ENCODE results near the gene ZNF827. TPM values are rescaled to one million over a fixed set of nuclear protein-coding genes. Genes with fewer than 3 reads are reported as not detected.

Gene ZNF827
- total and polyA plus RNA-seq, 4 donors = 2.6 to 29.2 (median 12.3) TPM

DNA sequence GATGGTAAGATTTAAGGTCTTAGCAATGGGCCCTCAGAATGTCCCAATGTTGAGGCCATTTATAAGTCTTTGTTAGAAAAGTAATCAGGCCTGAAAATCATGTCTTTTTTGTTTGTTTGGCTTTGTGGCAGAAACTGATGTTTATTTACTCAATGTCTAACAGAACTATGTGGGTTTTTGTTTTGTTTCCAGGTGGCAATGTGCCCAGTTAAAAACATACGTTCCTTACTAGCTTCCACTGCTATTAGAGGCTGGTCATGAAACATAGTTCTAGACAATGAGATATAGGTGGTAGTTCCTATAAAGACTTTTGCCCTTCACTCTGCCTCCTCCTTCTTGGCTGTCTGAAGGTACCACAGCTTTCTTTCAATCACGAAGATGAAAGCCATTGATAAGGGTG is 149.9 kb downstream of the ZNF827 start:
- intact Hi-C loops (cut with DNase I) = no loop called here
- no peak overlapping the region for H3K4me3 ChIP-seq (ENCODE audit: low read length in 2 of 2)
- H3K9me3 ChIP-seq (ENCODE audit: control insufficient read depth, low read length) = no peaks in the 10 kb centered on the region
- H3K36me3 ChIP-seq (ENCODE audit: control insufficient read depth in 1 of 2, insufficient read depth in 2 of 2, low read length in 1 of 2) = no peaks in the 10 kb centered on the region
- no peak overlapping the region for H3K27ac ChIP-seq (ENCODE audit: low read depth in 1 of 2, low read length in 2 of 2)
- WGBS, 2 donors = 54 to 57% methylated on average over 2 of the region's 2 CpGs
- H3K4me1 ChIP-seq (ENCODE audit: control insufficient read depth in 1 of 2, insufficient read depth in 2 of 2, low read length in 2 of 2) = peaks cover 0 to 10% of the 10 kb centered on the region in 2 donors
- DNase-seq (no peak), ATAC-seq (ENCODE audit: low FRiP score) (no peak)
- no peaks in the 10 kb centered on the region for H3K27me3 ChIP-seq (ENCODE audit: control insufficient read depth in 1 of 2, insufficient read depth in 2 of 2, low read length in 1 of 2)

GRCh38 chr4:145786830-145787229 is 151.8 kb downstream of the ZNF827 start:
- ATAC-seq (ENCODE audit: low FRiP score) = no peak
- WGBS, 2 donors = 79% methylated on average over 5 of the region's 5 CpGs
- intact Hi-C loops (cut with DNase I) = no loop called here

GRCh38 chr4:145786261-145786660 is 152.4 kb downstream of the ZNF827 start:
- no peaks in the 10 kb centered on the region for H3K9me3 ChIP-seq (ENCODE audit: control insufficient read depth, low read length)
- H3K4me1 ChIP-seq (ENCODE audit: control insufficient read depth in 1 of 2, insufficient read depth in 2 of 2, low read length in 2 of 2) = peaks cover 0 to 14% of the 10 kb centered on the region in 2 donors
- ATAC-seq (ENCODE audit: low FRiP score) = no peak
- H3K27me3 ChIP-seq (ENCODE audit: control insufficient read depth in 1 of 2, insufficient read depth in 2 of 2, low read length in 1 of 2) = no peaks in the 10 kb centered on the region
- no peak overlapping the region for H3K27ac ChIP-seq (ENCODE audit: low read depth in 1 of 2, low read length in 2 of 2)
- WGBS, 2 donors = 82 to 83% methylated on average over 2 of the region's 2 CpGs
- intact Hi-C loops (cut with DNase I) = no loop called here
- H3K4me3 ChIP-seq (ENCODE audit: low read length in 2 of 2) = no peak overlapping the region
- no peak for DNase-seq
- H3K36me3 ChIP-seq (ENCODE audit: control insufficient read depth in 1 of 2, insufficient read depth in 2 of 2, low read length in 1 of 2) = no peaks in the 10 kb centered on the region

More at GRCh38 chr4:145786830-145787229, 151.8 kb downstream of the ZNF827 start:
- Histone ChIP-seq H3K4me3 (ENCODE audit: low read length in 2 of 2) (no peak overlapping the region), H3K36me3 (ENCODE audit: control insufficient read depth in 1 of 2, insufficient read depth in 2 of 2, low read length in 1 of 2) (no peaks in the 10 kb centered on the region), H3K27me3 (ENCODE audit: control insufficient read depth in 1 of 2, insufficient read depth in 2 of 2, low read length in 1 of 2) (no peaks in the 10 kb centered on the region), H3K9me3 (ENCODE audit: control insufficient read depth, low read length) (no peaks in the 10 kb centered on the region), H3K27ac (ENCODE audit: low read depth in 1 of 2, low read length in 2 of 2) (no peak overlapping the region), H3K4me1 (ENCODE audit: control insufficient read depth in 1 of 2, insufficient read depth in 2 of 2, low read length in 2 of 2) (peaks cover 0 to 14% of the 10 kb centered on the region in 2 donors)
- no peak for DNase-seq

DNA sequence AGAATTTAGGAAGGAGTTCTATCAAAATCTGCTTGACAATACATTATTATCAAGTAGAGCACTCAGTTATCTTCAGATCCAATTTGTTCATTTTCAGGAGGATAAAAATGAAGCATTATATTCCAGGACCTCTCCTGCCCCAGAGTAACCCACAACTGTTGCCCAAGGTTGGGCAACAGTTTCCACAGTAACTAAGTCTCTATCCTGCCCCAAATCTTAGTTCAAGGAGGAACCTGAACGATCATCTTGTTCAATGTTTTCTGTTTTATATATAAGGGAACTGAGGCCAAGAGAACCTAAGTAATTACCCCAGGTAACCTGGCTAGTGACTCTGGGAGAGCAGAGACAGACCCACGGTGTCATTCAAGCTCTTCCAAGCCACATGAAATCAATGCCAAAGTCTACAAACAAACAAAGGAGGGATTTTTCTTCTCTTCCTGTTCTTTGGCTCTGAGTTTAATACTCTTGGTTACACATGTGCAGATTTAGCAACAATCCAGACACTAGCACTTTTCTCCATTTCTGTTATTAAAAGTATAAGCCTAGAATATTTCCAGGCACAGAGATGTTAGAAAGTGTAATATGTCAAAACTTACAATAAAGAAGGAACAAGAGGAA is 153.1 kb downstream of the ZNF827 start:
- no peak for ATAC-seq (ENCODE audit: low FRiP score)
- H3K27ac ChIP-seq (ENCODE audit: low read depth in 1 of 2, low read length in 2 of 2) = no peak overlapping the region
- no peaks in the 10 kb centered on the region for H3K36me3 ChIP-seq (ENCODE audit: control insufficient read depth in 1 of 2, insufficient read depth in 2 of 2, low read length in 1 of 2)
- 3 to 5% methylated on average over 2 of the region's 2 CpGs for WGBS, 2 donors
- H3K4me3 ChIP-seq (ENCODE audit: low read length in 2 of 2) = no peak overlapping the region
- H3K27me3 ChIP-seq (ENCODE audit: control insufficient read depth in 1 of 2, insufficient read depth in 2 of 2, low read length in 1 of 2) = no peaks in the 10 kb centered on the region
- H3K9me3 ChIP-seq (ENCODE audit: control insufficient read depth, low read length) = no peaks in the 10 kb centered on the region
- DNase-seq = no peak
- intact Hi-C loops (cut with DNase I) = no loop called here
- peaks cover 0 to 14% of the 10 kb centered on the region in 2 donors for H3K4me1 ChIP-seq (ENCODE audit: control insufficient read depth in 1 of 2, insufficient read depth in 2 of 2, low read length in 2 of 2)

DNA sequence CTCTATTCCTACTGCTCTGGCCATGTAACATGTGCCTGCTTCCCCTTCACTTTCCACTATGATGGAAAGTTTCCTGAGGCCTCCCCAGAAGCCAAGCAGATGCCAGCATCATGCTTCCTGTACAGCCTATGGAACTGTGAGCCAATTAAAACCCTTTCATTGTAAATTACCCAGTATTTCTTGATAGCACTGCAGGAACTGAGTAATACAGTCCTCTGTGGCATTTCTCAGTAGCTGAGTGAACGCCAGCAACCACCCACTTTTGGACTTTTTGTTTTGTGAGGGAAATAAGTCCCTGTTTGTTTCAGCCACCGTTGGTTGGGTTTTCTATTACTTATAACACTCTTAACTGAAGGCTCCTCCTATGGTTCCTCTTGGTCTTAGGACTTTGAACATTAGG is 154.6 kb downstream of the ZNF827 start:
- H3K27ac ChIP-seq (ENCODE audit: low read depth in 1 of 2, low read length in 2 of 2) = no peak overlapping the region
- peaks cover 0 to 14% of the 10 kb centered on the region in 2 donors for H3K4me1 ChIP-seq (ENCODE audit: control insufficient read depth in 1 of 2, insufficient read depth in 2 of 2, low read length in 2 of 2)
- no peaks in the 10 kb centered on the region for H3K36me3 ChIP-seq (ENCODE audit: control insufficient read depth in 1 of 2, insufficient read depth in 2 of 2, low read length in 1 of 2)
- H3K27me3 ChIP-seq (ENCODE audit: control insufficient read depth in 1 of 2, insufficient read depth in 2 of 2, low read length in 1 of 2) = no peaks in the 10 kb centered on the region
- no peaks in the 10 kb centered on the region for H3K9me3 ChIP-seq (ENCODE audit: control insufficient read depth, low read length)
- DNase-seq (no peak), ATAC-seq (ENCODE audit: low FRiP score) (no peak)
- no peak overlapping the region for H3K4me3 ChIP-seq (ENCODE audit: low read length in 2 of 2)
- intact Hi-C loops (cut with DNase I) = no loop called here
- 79 to 93% methylated on average over 2 of the region's 2 CpGs for WGBS, 2 donors

GRCh38 chr4:145782756-145783155 is 155.9 kb downstream of the ZNF827 start:
- H3K27ac ChIP-seq (ENCODE audit: low read depth in 1 of 2, low read length in 2 of 2) = no peak overlapping the region
- WGBS, 2 donors = 54 to 55% methylated on average over 5 of the region's 5 CpGs
- intact Hi-C loops (cut with DNase I) = no loop called here
- peaks cover 0 to 14% of the 10 kb centered on the region in 2 donors for H3K4me1 ChIP-seq (ENCODE audit: control insufficient read depth in 1 of 2, insufficient read depth in 2 of 2, low read length in 2 of 2)
- DNase-seq (no peak), ATAC-seq (ENCODE audit: low FRiP score) (no peak)
- H3K4me3 ChIP-seq (ENCODE audit: low read length in 2 of 2) = no peak overlapping the region
- H3K36me3 ChIP-seq (ENCODE audit: control insufficient read depth in 1 of 2, insufficient read depth in 2 of 2, low read length in 1 of 2) = peaks cover 0 to 2% of the 10 kb centered on the region in 2 donors
- no peaks in the 10 kb centered on the region for H3K27me3 ChIP-seq (ENCODE audit: control insufficient read depth in 1 of 2, insufficient read depth in 2 of 2, low read length in 1 of 2)
- H3K9me3 ChIP-seq (ENCODE audit: control insufficient read depth, low read length) = no peaks in the 10 kb centered on the region

- ATAC-seq (ENCODE audit: low FRiP score) = no peak
- DNase-seq = no peak
- Histone ChIP-seq H3K27ac (ENCODE audit: low read depth in 1 of 2, low read length in 2 of 2) (no peak overlapping the region), H3K4me1 (ENCODE audit: control insufficient read depth in 1 of 2, insufficient read depth in 2 of 2, low read length in 2 of 2) (peaks cover 0 to 10% of the 10 kb centered on the region in 2 donors), H3K36me3 (ENCODE audit: control insufficient read depth in 1 of 2, insufficient read depth in 2 of 2, low read length in 1 of 2) (peaks cover 0 to 2% of the 10 kb centered on the region in 2 donors), H3K9me3 (ENCODE audit: control insufficient read depth, low read length) (no peaks in the 10 kb centered on the region), H3K4me3 (ENCODE audit: low read length in 2 of 2) (no peak overlapping the region), H3K27me3 (ENCODE audit: control insufficient read depth in 1 of 2, insufficient read depth in 2 of 2, low read length in 1 of 2) (no peaks in the 10 kb centered on the region)
- WGBS, 2 donors = 92 to 100% methylated on average over 2 of the region's 2 CpGs
- intact Hi-C loops (cut with DNase I) = no loop called here
Observed at GRCh38 chr4:145781351-145781750, 157.3 kb downstream of the ZNF827 start.

DNA sequence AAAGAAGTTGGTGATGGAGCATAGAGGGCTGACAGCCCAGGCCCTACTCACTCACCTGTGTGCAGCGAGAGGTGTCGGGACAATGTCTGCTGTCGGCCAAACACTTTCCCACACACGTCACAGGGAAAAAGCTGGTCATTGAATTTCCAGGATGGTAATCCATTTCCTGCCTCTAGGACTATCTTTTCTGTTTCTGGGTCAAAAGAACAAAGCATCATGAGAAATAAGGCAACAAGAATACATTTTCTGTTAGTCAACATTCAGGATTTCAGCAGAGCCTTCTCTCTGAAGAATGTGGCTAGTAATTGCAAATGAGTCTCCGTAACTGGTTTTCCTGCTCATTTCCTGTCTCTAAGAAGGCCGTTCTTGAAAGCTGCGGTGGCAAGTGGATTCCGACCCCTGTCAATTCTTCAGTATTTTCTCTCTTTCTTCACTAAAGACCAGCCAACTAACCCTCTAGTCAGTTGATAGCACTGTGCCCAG is 159.3 kb downstream of the ZNF827 start:
- H3K4me1 ChIP-seq (ENCODE audit: control insufficient read depth in 1 of 2, insufficient read depth in 2 of 2, low read length in 2 of 2) = peaks cover 0 to 4% of the 10 kb centered on the region in 2 donors
- DNase-seq = no peak
- H3K9me3 ChIP-seq (ENCODE audit: control insufficient read depth, low read length) = no peaks in the 10 kb centered on the region
- WGBS, 2 donors = 94 to 96% methylated on average over 8 of the region's 8 CpGs
- no peaks in the 10 kb centered on the region for H3K27me3 ChIP-seq (ENCODE audit: control insufficient read depth in 1 of 2, insufficient read depth in 2 of 2, low read length in 1 of 2)
- peaks cover 2% of the 10 kb centered on the region in 2 donors for H3K36me3 ChIP-seq (ENCODE audit: control insufficient read depth in 1 of 2, insufficient read depth in 2 of 2, low read length in 1 of 2)
- no peak overlapping the region for H3K27ac ChIP-seq (ENCODE audit: low read depth in 1 of 2, low read length in 2 of 2)
- H3K4me3 ChIP-seq (ENCODE audit: low read length in 2 of 2) = no peak overlapping the region
- intact Hi-C loops (cut with DNase I) = no loop called here
- ATAC-seq (ENCODE audit: low FRiP score) = no peak

GRCh38 chr4:145776208-145776607 is 162.4 kb downstream of the ZNF827 start:
- DNase-seq (no peak), ATAC-seq (ENCODE audit: low FRiP score) (no peak)
- Histone ChIP-seq H3K27ac (ENCODE audit: low read depth in 1 of 2, low read length in 2 of 2) (no peak overlapping the region), H3K9me3 (ENCODE audit: control insufficient read depth, low read length) (no peaks in the 10 kb centered on the region), H3K27me3 (ENCODE audit: control insufficient read depth in 1 of 2, insufficient read depth in 2 of 2, low read length in 1 of 2) (no peaks in the 10 kb centered on the region), H3K4me3 (ENCODE audit: low read length in 2 of 2) (no peak overlapping the region), H3K36me3 (ENCODE audit: control insufficient read depth in 1 of 2, insufficient read depth in 2 of 2, low read length in 1 of 2) (peaks cover 2% of the 10 kb centered on the region in 2 donors), H3K4me1 (ENCODE audit: control insufficient read depth in 1 of 2, insufficient read depth in 2 of 2, low read length in 2 of 2) (no peaks in the 10 kb centered on the region)
- intact Hi-C loops (cut with DNase I) = no loop called here
- WGBS, 2 donors = 97% methylated on average over 4 of the region's 4 CpGs

All from aorta (tissue), 5 donors.